NCI-H128 (cell line): ENCODE data around the gene NMNAT3.

Experiments
- DNase-seq: peaks from one replicate; lab custom pipeline; 2025; ENCODE audit not compliant: unreplicated experiment; lab: John Stamatoyannopoulos, UW

Gene NMNAT3

GRCh38 chr3:139524841-139525636 lies 152.7 kb downstream of the NMNAT3 start:
- no peak for DNase-seq

GRCh38 chr3:139523718-139524117 lies 154.1 kb downstream of the NMNAT3 start:
- DNase-seq = no peak

GRCh38 chr3:139523166-139523565 lies 154.6 kb downstream of the NMNAT3 start:
- DNase-seq = no peak

GRCh38 chr3:139522421-139522820 lies 155.4 kb downstream of the NMNAT3 start:
- no peak for DNase-seq

GRCh38 chr3:139521816-139522215 lies 156.0 kb downstream of the NMNAT3 start:
- no peak for DNase-seq

- no peak for DNase-seq
These were observed 156.6 kb downstream of the NMNAT3 start for GRCh38 chr3:139521144-139521543.

GRCh38 chr3:139519998-139520737 lies 157.6 kb downstream of the NMNAT3 start:
- no peak for DNase-seq

GRCh38 chr3:139518926-139519842 lies 158.6 kb downstream of the NMNAT3 start:
- DNase-seq = no peak

- DNase-seq = no peak
These were observed 159.5 kb downstream of the NMNAT3 start for GRCh38 chr3:139518306-139518705.

- no peak for DNase-seq
These were observed 160.3 kb downstream of the NMNAT3 start for GRCh38 chr3:139517321-139518065.

- DNase-seq = no peak
These were observed 163.0 kb downstream of the NMNAT3 start for GRCh38 chr3:139514741-139515140.
